ENCODE results near the gene PLCD3. TPM values are rescaled to one million over a fixed set of nuclear protein-coding genes. Genes with fewer than 3 reads are reported as not detected.
A peak's percentile ranks its signal among the peaks of the same experiment; 100 is the strongest.

PLCD3 gene
- total and polyA plus RNA-seq, 9 of the 15 experiments (the other 6 are each of a cell fraction or from before 2014, with no cell fraction given), result 0.20 to 22.6 (median 7.5) TPM

GRCh38 chr17:45147581-45148182, 15.4 kb upstream of the PLCD3 start (continued):
- TF ChIP-seq, protein P1, sequence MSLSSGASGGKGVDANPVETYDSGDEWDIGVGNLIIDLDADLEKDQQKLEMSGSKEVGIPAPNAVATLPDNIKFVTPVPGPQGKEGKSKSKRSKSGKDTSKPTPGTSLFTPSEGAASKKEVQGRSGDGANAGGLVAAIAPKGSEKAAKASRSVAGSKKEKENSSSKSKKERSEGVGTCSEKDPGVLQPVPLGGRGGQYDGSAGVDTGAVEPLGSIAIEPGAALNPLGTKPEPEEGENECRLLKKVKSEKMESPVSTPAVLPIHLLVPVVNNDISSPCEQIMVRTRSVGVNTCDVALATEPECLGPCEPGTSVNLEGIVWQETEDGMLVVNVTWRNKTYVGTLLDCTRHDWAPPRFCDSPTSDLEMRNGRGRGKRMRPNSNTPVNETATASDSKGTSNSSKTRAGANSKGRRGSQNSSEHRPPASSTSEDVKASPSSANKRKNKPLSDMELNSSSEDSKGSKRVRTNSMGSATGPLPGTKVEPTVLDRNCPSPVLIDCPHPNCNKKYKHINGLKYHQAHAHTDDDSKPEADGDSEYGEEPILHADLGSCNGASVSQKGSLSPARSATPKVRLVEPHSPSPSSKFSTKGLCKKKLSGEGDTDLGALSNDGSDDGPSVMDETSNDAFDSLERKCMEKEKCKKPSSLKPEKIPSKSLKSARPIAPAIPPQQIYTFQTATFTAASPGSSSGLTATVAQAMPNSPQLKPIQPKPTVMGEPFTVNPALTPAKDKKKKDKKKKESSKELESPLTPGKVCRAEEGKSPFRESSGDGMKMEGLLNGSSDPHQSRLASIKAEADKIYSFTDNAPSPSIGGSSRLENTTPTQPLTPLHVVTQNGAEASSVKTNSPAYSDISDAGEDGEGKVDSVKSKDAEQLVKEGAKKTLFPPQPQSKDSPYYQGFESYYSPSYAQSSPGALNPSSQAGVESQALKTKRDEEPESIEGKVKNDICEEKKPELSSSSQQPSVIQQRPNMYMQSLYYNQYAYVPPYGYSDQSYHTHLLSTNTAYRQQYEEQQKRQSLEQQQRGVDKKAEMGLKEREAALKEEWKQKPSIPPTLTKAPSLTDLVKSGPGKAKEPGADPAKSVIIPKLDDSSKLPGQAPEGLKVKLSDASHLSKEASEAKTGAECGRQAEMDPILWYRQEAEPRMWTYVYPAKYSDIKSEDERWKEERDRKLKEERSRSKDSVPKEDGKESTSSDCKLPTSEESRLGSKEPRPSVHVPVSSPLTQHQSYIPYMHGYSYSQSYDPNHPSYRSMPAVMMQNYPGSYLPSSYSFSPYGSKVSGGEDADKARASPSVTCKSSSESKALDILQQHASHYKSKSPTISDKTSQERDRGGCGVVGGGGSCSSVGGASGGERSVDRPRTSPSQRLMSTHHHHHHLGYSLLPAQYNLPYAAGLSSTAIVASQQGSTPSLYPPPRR (CRISPR knock-in tag; IDR thresholded peaks at IDR 0.05; ENCODE audit: borderline replicate concordance), result no peak
- 0 out of 2 replicates have a peak, but pooled peaks have one; percentile 30 for TF ChIP-seq MEF2A (IDR thresholded peaks at IDR 0.05; ENCODE audit: control insufficient read depth, low read depth, low read length)
- TF ChIP-seq, protein P2, sequence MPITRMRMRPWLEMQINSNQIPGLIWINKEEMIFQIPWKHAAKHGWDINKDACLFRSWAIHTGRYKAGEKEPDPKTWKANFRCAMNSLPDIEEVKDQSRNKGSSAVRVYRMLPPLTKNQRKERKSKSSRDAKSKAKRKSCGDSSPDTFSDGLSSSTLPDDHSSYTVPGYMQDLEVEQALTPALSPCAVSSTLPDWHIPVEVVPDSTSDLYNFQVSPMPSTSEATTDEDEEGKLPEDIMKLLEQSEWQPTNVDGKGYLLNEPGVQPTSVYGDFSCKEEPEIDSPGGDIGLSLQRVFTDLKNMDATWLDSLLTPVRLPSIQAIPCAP (CRISPR knock-in tag; IDR thresholded peaks at IDR 0.05; ENCODE audit: borderline replicate concordance), result no peak
- TF ChIP-seq USF1 (CRISPR knock-in tag; IDR thresholded peaks at IDR 0.05), result no peak
- TF ChIP-seq PYGO2 (tag; IDR thresholded peaks at IDR 0.05), result peak; percentile 47; the same call in 1 of the 2 replicates
- TF ChIP-seq KDM5B (IDR thresholded peaks at IDR 0.05; ENCODE audit: insufficient replicate concordance, low read depth, low read length), result no peak
- TF ChIP-seq, protein P3, sequence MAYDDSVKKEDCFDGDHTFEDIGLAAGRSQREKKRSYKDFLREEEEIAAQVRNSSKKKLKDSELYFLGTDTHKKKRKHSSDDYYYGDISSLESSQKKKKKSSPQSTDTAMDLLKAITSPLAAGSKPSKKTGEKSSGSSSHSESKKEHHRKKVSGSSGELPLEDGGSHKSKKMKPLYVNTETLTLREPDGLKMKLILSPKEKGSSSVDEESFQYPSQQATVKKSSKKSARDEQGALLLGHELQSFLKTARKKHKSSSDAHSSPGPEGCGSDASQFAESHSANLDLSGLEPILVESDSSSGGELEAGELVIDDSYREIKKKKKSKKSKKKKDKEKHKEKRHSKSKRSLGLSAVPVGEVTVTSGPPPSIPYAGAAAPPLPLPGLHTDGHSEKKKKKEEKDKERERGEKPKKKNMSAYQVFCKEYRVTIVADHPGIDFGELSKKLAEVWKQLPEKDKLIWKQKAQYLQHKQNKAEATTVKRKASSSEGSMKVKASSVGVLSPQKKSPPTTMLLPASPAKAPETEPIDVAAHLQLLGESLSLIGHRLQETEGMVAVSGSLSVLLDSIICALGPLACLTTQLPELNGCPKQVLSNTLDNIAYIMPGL (CRISPR knock-in tag; IDR thresholded peaks at IDR 0.05), result no peak; the same call in 1 of the 2 replicates
- TF ChIP-seq ZKSCAN3 (CRISPR knock-in tag; IDR thresholded peaks at IDR 0.05), result no peak
- no peak for TF ChIP-seq TCF7 (IDR thresholded peaks at IDR 0.05; ENCODE audit: borderline replicate concordance)
- TF ChIP-seq SRF (CRISPR knock-in tag; IDR thresholded peaks at IDR 0.05), result no peak; a peak in 1 of 4 replicates
- peak; percentile 27; the same call in 1 of the 2 replicates for TF ChIP-seq MTA1 (IDR thresholded peaks at IDR 0.05; ENCODE audit: borderline replicate concordance)
- no peak for TF ChIP-seq KLF10 (CRISPR knock-in tag; IDR thresholded peaks at IDR 0.05)
- TF ChIP-seq ZBTB17 (CRISPR knock-in tag; IDR thresholded peaks at IDR 0.05), result no peak
- 0 out of 2 replicates have a peak, but pooled peaks have one; percentile 35 for TF ChIP-seq NCOA1 (IDR thresholded peaks at IDR 0.05; ENCODE audit: low read depth)
- TF ChIP-seq, protein P4, sequence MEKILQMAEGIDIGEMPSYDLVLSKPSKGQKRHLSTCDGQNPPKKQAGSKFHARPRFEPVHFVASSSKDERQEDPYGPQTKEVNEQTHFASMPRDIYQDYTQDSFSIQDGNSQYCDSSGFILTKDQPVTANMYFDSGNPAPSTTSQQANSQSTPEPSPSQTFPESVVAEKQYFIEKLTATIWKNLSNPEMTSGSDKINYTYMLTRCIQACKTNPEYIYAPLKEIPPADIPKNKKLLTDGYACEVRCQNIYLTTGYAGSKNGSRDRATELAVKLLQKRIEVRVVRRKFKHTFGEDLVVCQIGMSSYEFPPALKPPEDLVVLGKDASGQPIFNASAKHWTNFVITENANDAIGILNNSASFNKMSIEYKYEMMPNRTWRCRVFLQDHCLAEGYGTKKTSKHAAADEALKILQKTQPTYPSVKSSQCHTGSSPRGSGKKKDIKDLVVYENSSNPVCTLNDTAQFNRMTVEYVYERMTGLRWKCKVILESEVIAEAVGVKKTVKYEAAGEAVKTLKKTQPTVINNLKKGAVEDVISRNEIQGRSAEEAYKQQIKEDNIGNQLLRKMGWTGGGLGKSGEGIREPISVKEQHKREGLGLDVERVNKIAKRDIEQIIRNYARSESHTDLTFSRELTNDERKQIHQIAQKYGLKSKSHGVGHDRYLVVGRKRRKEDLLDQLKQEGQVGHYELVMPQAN (IDR thresholded peaks at IDR 0.05; ENCODE audit: borderline replicate concordance), result peak; percentile 52; the same call in 1 of the 2 replicates
- TF ChIP-seq KDM4B (IDR thresholded peaks at IDR 0.05; ENCODE audit: borderline replicate concordance in 2 of 2, low read depth in 1 of 2), result no peak
- no peak for TF ChIP-seq SMAD3 (CRISPR knock-in tag; conservative IDR thresholded peaks at IDR 0.05)

Measured in K562 (cell line).